ENCODE results near the gene GNPTG. TPM values are rescaled to one million over a fixed set of nuclear protein-coding genes. Genes with fewer than 3 reads are reported as not detected.
A peak's percentile ranks its signal among the peaks of the same experiment; 100 is the strongest.

GNPTG gene
- total RNA-seq, 1 donor from 2014 or later, result 96.8 TPM

GRCh38 chr16:1333149-1333812 is 18.4 kb upstream of the GNPTG start, which contains the start of gene BAIAP3:
TSS of gene BAIAP3 (plus strand) at chr16:1333645. CDS start at chr16:1338550, 4,905 bp downstream.
- DNase-seq (ENCODE audit: extremely low read depth, low read depth, low spot score), result no peak

GRCh38 chr16:1333854-1334700 is 17.7 kb upstream of the GNPTG start:
- no peak for DNase-seq (ENCODE audit: extremely low read depth, low read depth, low spot score)

- DNase-seq (ENCODE audit: extremely low read depth, low read depth, low spot score), result no peak
Observed at GRCh38 chr16:1334739-1335138, 17.0 kb upstream of the GNPTG start.

- no peak for DNase-seq (ENCODE audit: extremely low read depth, low read depth, low spot score)
Observed at GRCh38 chr16:1335211-1335971, 16.3 kb upstream of the GNPTG start.

GRCh38 chr16:1335996-1336395 is 15.7 kb upstream of the GNPTG start:
- DNase-seq (ENCODE audit: extremely low read depth, low read depth, low spot score), result no peak

- DNase-seq (ENCODE audit: extremely low read depth, low read depth, low spot score), result no peak
Observed at GRCh38 chr16:1336619-1337018, 15.1 kb upstream of the GNPTG start.

GRCh38 chr16:1337486-1337885 is 14.2 kb upstream of the GNPTG start:
- no peak for DNase-seq (ENCODE audit: extremely low read depth, low read depth, low spot score)

- DNase-seq (ENCODE audit: extremely low read depth, low read depth, low spot score), result no peak
Observed at GRCh38 chr16:1338119-1338730, 13.5 kb upstream of the GNPTG start.

GRCh38 chr16:1338855-1339675 is 12.7 kb upstream of the GNPTG start:
- no peak for DNase-seq (ENCODE audit: extremely low read depth, low read depth, low spot score)

- DNase-seq (ENCODE audit: extremely low read depth, low read depth, low spot score), result no peak
Observed at GRCh38 chr16:1340730-1341494, 10.8 kb upstream of the GNPTG start.

GRCh38 chr16:1341495-1342420 is 10.0 kb upstream of the GNPTG start:
- no peak for DNase-seq (ENCODE audit: extremely low read depth, low read depth, low spot score)

- DNase-seq (ENCODE audit: extremely low read depth, low read depth, low spot score), result peak; percentile 29
Observed at GRCh38 chr16:1342526-1343427, 9.0 kb upstream of the GNPTG start.

GRCh38 chr16:1343428-1344242 is 8.1 kb upstream of the GNPTG start:
- no peak for DNase-seq (ENCODE audit: extremely low read depth, low read depth, low spot score)

GRCh38 chr16:1344499-1344898 is 7.2 kb upstream of the GNPTG start:
- no peak for DNase-seq (ENCODE audit: extremely low read depth, low read depth, low spot score)

GRCh38 chr16:1345087-1345486 is 6.6 kb upstream of the GNPTG start:
- no peak for DNase-seq (ENCODE audit: extremely low read depth, low read depth, low spot score)

GRCh38 chr16:1345651-1346421 is 5.9 kb upstream of the GNPTG start:
- no peak for DNase-seq (ENCODE audit: extremely low read depth, low read depth, low spot score)

All from glomerular endothelial cell (primary cell).